ENCODE measurements around the gene MYL5.

DNA sequence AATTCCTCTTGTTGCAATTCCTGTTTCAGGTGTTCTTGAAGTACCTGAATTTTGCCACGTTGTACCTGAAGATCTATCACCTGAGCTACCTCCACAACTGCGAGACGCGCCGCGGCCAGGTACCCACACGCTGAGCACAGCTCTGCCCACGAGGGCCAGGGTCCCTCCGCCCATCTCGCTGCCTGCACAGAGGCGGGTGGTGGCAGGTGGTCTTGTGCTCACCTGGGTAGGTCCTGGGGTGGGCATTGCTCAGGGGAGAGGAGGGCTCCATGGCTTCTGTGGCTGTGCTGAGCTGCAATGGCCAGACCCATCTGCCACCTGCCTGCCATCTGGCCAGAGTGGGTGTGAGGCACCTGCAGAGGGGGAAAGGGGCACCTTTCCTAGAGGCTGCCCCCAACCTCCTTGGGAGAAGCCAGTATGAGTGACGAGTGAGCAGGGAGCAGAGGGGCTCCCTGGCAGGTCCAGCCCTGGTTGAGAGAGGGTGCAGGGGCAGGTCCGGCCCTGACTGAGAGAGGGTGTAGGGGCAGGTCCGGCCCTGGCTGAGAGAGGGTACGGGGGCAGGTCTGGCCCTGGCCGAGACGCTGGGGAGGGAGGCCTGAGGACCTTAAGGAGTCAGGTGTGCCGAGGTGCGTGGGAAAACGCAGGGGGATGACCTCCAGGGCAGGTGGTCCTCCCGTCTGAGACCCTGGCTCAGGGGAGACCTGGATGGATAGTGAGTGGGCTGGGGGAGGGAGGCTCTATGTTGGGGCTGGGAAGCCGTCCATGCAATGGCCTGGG lies 38.3 kb upstream of the MYL5 start:
- TF ChIP-seq POLR2AphosphoS5 (IDR thresholded peaks at IDR 0.05; ENCODE audit: low read depth, low read length) = no peak
- no peak for TF ChIP-seq TAF1 (IDR thresholded peaks at IDR 0.05; ENCODE audit: borderline replicate concordance, low read depth, low read length)

Measured in GM12892 (cell line).